Panc1 (cell line): Measurements from ENCODE around the gene TFDP1. TPM values are rescaled to one million over a fixed set of nuclear protein-coding genes. Genes with fewer than 3 reads are reported as not detected.

Source experiments
- ATAC-seq: fragments of 200-7000 bp; cut with Tn5 transposase; 2 replicates; pipeline ENCODE4 v1.9.1; 2020; ENCODE audit warnings: mild to moderate bottlenecking, moderate library complexity
- BruUV-seq: library from RNA; stranded (reverse); fragments of 400-500 nt; replicated peaks from 2 replicates; lab custom pipeline; 2021; lab: Mats Ljungman, UMichigan
- CTCF ChIA-PET: fragments of 300-600 bp; sonication (Branson Sonifier 250); formaldehyde crosslinking; loops from one replicate; lab custom pipeline; 2022; ENCODE audit warnings: antibody characterized with exemption; lab: Charles Lee
- POLR2A ChIA-PET: fragments of 300-600 bp; sonication (Branson Sonifier 250); formaldehyde crosslinking; loops from one replicate; lab custom pipeline; 2022; ENCODE audit warnings: antibody characterized with exemption; lab: Charles Lee
- DNase-seq: peaks from one replicate; pipeline ENCODE4 v3.0.0-alpha.2; 2010; ENCODE audit warnings: low read depth, low spot score
- H3K27ac ChIP-seq: 2 replicates; pipeline ENCODE4 v1.5.1; 2011; ENCODE audit warnings: mild to moderate bottlenecking, low read length, inconsistent platforms
- H3K27me3 ChIP-seq: fragments of 200-500 bp; sonication (Bioruptor generic); 2 replicates; pipeline ENCODE4 v1.6.0; 2014; ENCODE audit warnings: low read length, inconsistent platforms; ENCODE audit not compliant: control insufficient read depth, insufficient read depth
- H3K36me3 ChIP-seq: fragments of 200-500 bp; sonication (Bioruptor generic); 2 replicates; pipeline ENCODE4 v1.5.1; 2014; ENCODE audit warnings: inconsistent platforms, mild to moderate bottlenecking, low read length, moderate library complexity; ENCODE audit not compliant: control insufficient read depth, insufficient read depth
- H3K4me1 ChIP-seq: 2 replicates; pipeline ENCODE4 v1.5.1; 2011; ENCODE audit warnings: inconsistent platforms, mild to moderate bottlenecking, low read length, moderate library complexity; ENCODE audit not compliant: control insufficient read depth, insufficient read depth
- H3K4me3 ChIP-seq, 2 experiments: 2 replicates each; pipeline ENCODE4 v1.5.1; 2011 to 2012; ENCODE audit warnings: low read depth in 2 of 2, low read length in 2 of 2, mild to moderate bottlenecking in 2 of 2, inconsistent platforms in 1 of 2, moderate library complexity in 1 of 2
- H3K9me3 ChIP-seq: fragments of 200-500 bp; sonication (Bioruptor generic); 2 replicates; pipeline ENCODE4 v1.5.1; 2014; ENCODE audit warnings: low read depth, mild to moderate bottlenecking, inconsistent platforms, low read length, moderate library complexity; ENCODE audit not compliant: control insufficient read depth, insufficient read depth
- POLR2AphosphoS5 ChIP-seq: IDR thresholded peaks from 2 replicates; pipeline ENCODE4 v1.6.1; 2012; ENCODE audit warnings: mild to moderate bottlenecking, low read depth, low read length, moderate library complexity
- SIN3A ChIP-seq: IDR thresholded peaks from 2 replicates; pipeline ENCODE4 v1.6.1; 2012; ENCODE audit warnings: low read depth, mild to moderate bottlenecking, low read length, moderate library complexity, borderline replicate concordance; ENCODE audit not compliant: insufficient read depth
- TCF7L2 ChIP-seq: IDR thresholded peaks from 2 replicates; pipeline ENCODE4 v1.6.1; 2011; ENCODE audit warnings: mild to moderate bottlenecking, low read depth, low read length, inconsistent platforms
- in situ Hi-C: cut with HindIII; loops from 2 replicates; pipeline ENCODE4 v1.10.0; 2016; ENCODE audit warnings: low sequenced_read_pairs, low pct_unique_long_range_greater_than_20kb
- intact Hi-C: fragments of 100-400 bp; cut with micrococcal nuclease; formaldehyde crosslinking; loops from one replicate; pipeline ENCODE4 v1.10.0; 2022; ENCODE audit not compliant: unreplicated experiment
- total RNA-seq: library from RNA; stranded (reverse); gene quantifications from one replicate; pipeline ENCODE4 v1.2.1, GENCODE V29; 2021; ENCODE audit not compliant: unreplicated experiment
- TF ChIP-seq, protein P1 (sequence below), 2 experiments: IDR thresholded peaks; 2 replicates each; pipeline ENCODE4 v1.6.1; 2011 to 2012; ENCODE audit warnings: low read depth in 2 of 2, control low read depth in 1 of 2, low read length in 1 of 2, mild to moderate bottlenecking in 1 of 2, moderate library complexity in 1 of 2; ENCODE audit not compliant: insufficient read depth in 1 of 2
- TF ChIP-seq, protein P2 (sequence below): fragments of 450-650 bp; IDR thresholded peaks from 2 replicates; pipeline ENCODE4 v1.5.1; 2017; ENCODE audit warnings: mild to moderate bottlenecking

Gene TFDP1
- total RNA-seq, 1 experiment from 2014 or later = 91.6 TPM

DNA sequence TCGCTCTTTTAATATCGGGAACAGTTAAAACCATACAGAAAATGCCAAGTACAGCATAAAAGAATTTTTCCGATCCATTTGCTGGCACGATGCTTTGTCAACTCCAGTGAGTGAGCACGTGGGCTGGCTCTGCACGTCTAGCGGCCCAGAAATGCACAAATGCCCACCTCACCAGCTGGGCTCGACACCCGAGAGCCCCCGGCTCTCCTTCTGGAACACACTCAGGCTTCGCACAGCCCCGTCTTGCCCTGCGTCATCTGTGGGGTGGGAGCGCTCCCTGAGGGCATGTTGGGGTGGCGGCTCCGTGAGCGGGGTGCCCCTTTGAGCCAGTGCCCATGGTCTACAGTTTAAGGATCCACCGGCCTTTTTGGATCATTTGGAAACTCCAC lies 48.9 kb downstream of the TFDP1 start:
- H3K4me3 ChIP-seq = no peak overlapping the region
- BruUV-seq = no TSS peak
- TF ChIP-seq, protein P1, sequence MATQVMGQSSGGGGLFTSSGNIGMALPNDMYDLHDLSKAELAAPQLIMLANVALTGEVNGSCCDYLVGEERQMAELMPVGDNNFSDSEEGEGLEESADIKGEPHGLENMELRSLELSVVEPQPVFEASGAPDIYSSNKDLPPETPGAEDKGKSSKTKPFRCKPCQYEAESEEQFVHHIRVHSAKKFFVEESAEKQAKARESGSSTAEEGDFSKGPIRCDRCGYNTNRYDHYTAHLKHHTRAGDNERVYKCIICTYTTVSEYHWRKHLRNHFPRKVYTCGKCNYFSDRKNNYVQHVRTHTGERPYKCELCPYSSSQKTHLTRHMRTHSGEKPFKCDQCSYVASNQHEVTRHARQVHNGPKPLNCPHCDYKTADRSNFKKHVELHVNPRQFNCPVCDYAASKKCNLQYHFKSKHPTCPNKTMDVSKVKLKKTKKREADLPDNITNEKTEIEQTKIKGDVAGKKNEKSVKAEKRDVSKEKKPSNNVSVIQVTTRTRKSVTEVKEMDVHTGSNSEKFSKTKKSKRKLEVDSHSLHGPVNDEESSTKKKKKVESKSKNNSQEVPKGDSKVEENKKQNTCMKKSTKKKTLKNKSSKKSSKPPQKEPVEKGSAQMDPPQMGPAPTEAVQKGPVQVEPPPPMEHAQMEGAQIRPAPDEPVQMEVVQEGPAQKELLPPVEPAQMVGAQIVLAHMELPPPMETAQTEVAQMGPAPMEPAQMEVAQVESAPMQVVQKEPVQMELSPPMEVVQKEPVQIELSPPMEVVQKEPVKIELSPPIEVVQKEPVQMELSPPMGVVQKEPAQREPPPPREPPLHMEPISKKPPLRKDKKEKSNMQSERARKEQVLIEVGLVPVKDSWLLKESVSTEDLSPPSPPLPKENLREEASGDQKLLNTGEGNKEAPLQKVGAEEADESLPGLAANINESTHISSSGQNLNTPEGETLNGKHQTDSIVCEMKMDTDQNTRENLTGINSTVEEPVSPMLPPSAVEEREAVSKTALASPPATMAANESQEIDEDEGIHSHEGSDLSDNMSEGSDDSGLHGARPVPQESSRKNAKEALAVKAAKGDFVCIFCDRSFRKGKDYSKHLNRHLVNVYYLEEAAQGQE (IDR thresholded peaks at IDR 0.05; ENCODE audit: insufficient read depth in 1 of 2, low read depth in 2 of 2, low read length in 1 of 2) = no peak
- TF ChIP-seq POLR2AphosphoS5 = no peak
- no peak for TF ChIP-seq TCF7L2
- TF ChIP-seq SIN3A = no peak
- TF ChIP-seq, protein P2, sequence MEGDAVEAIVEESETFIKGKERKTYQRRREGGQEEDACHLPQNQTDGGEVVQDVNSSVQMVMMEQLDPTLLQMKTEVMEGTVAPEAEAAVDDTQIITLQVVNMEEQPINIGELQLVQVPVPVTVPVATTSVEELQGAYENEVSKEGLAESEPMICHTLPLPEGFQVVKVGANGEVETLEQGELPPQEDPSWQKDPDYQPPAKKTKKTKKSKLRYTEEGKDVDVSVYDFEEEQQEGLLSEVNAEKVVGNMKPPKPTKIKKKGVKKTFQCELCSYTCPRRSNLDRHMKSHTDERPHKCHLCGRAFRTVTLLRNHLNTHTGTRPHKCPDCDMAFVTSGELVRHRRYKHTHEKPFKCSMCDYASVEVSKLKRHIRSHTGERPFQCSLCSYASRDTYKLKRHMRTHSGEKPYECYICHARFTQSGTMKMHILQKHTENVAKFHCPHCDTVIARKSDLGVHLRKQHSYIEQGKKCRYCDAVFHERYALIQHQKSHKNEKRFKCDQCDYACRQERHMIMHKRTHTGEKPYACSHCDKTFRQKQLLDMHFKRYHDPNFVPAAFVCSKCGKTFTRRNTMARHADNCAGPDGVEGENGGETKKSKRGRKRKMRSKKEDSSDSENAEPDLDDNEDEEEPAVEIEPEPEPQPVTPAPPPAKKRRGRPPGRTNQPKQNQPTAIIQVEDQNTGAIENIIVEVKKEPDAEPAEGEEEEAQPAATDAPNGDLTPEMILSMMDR = no peak
- H3K27me3 ChIP-seq = no peaks in the 10 kb centered on the region
- ChIA-PET CTCF (no interaction called here), POLR2A (no interaction called here)
- no peaks in the 10 kb centered on the region for H3K4me1 ChIP-seq
- no peak overlapping the region for H3K27ac ChIP-seq
- H3K9me3 ChIP-seq = no peaks in the 10 kb centered on the region
- no peak for DNase-seq
- in situ Hi-C loops = no loop called here
- ATAC-seq = no peak
- H3K36me3 ChIP-seq = peaks cover 3% of the 10 kb centered on the region; the same call in 1 of the 2 replicates
- intact Hi-C loops = no loop called here

DNA sequence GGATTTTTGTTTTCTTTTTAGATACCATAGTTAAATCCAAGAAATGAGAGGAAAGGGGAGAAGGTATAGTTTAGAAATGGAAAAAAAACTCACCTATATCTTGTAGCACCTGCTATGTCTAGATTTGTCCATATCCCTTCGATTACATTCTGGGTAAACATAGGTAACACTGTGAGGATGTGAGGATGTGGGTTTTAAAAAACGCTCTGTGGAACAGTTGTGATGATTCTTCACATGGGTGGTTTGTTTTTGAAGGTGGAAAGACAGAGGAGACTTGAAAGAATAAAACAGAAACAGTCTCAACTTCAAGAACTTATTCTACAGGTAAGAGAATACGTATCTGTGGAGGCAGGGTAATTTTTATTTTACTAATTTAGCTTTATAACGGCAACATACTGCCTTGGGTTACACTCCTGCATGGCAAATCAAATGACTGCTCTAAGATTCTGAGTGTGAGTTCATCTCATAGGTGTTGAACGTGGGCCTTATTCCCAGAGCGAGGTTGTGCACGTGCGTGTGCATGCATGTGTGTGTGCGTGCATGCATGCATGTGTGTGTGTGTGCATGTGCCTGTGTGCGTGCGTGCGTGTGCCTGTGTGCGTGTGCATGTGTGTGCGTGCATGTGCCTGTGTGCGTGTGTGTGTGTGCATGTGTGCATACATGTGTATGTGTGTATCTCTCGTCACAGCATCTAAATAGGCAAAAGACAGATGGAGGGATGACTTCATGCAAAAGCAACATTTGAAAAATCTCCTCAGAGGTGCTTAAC lies 49.9 kb downstream of the TFDP1 start:
- in situ Hi-C loops = no loop called here
- no TSS peak for BruUV-seq
- CTCF ChIA-PET = no interaction called here
- intact Hi-C loops = no loop called here
- no peak overlapping the region for H3K27ac ChIP-seq
- H3K27me3 ChIP-seq = no peaks in the 10 kb centered on the region
- H3K9me3 ChIP-seq = no peaks in the 10 kb centered on the region
- DNase-seq = no peak
- ATAC-seq = no peak
- POLR2A ChIA-PET = no interaction called here
- peaks cover 3% of the 10 kb centered on the region; the same call in 1 of the 2 replicates for H3K36me3 ChIP-seq
- no peak overlapping the region for H3K4me3 ChIP-seq
- no peaks in the 10 kb centered on the region for H3K4me1 ChIP-seq
- TF ChIP-seq POLR2AphosphoS5 (no peak), SIN3A (no peak), TCF7L2 (no peak)
- TF ChIP-seq, protein P2 = no peak
- TF ChIP-seq, protein P1 (IDR thresholded peaks at IDR 0.05; ENCODE audit: insufficient read depth in 1 of 2, low read depth in 2 of 2, low read length in 1 of 2) = no peak
